GM19035 (cell line): ENCODE measurements around the gene KLHL20.
A peak's percentile ranks its signal among the peaks of the same experiment; 100 is the strongest.
"Not testable (repeated sequence)": the region's sequence is repeated elsewhere in the genome, so short reads cannot be mapped to it uniquely, and the experiment has no call there.

Experiments used
- ATAC-seq: cut with Tn5 transposase; IDR thresholded peaks from one replicate; pipeline ENCODE4 v1.9.1; 2021; ENCODE audit not compliant: unreplicated experiment

KLHL20 gene

GRCh38 chr1:173714759-173715537, at the start of gene KLHL20:
TSS of gene KLHL20 (plus strand) at chr1:173714981. CDS start at chr1:173716044, 1,063 bp downstream.
- ATAC-seq = peak; percentile 96

- ATAC-seq = no peak
These were observed 48.1 kb upstream of the KLHL20 start for GRCh38 chr1:173666646-173667045.

- no peak for ATAC-seq
These were observed 45.3 kb upstream of the KLHL20 start, which contains the start of gene ANKRD45 for GRCh38 chr1:173669491-173669941. TSS of gene ANKRD45 (minus strand) at chr1:173669851. CDS start at chr1:173659418, 10,433 bp downstream.

GRCh38 chr1:173674496-173674895, 40.3 kb upstream of the KLHL20 start:
- ATAC-seq = not testable (repeated sequence)

GRCh38 chr1:173680152-173680551, 34.6 kb upstream of the KLHL20 start:
- not testable (repeated sequence) for ATAC-seq

- ATAC-seq = no peak
These were observed 32.6 kb upstream of the KLHL20 start for GRCh38 chr1:173682184-173682583.

GRCh38 chr1:173683838-173684237, 30.9 kb upstream of the KLHL20 start:
- ATAC-seq = not testable (repeated sequence)

- not testable (repeated sequence) for ATAC-seq
These were observed 29.7 kb upstream of the KLHL20 start for GRCh38 chr1:173685121-173685520.

- no peak for ATAC-seq
These were observed 26.5 kb upstream of the KLHL20 start for GRCh38 chr1:173688300-173688699.

GRCh38 chr1:173693238-173693637, 21.5 kb upstream of the KLHL20 start:
- no peak for ATAC-seq

- ATAC-seq = not testable (repeated sequence)
These were observed 13.5 kb upstream of the KLHL20 start for GRCh38 chr1:173701299-173701698.

- ATAC-seq = no peak
These were observed 12.0 kb upstream of the KLHL20 start for GRCh38 chr1:173702736-173703135.

- no peak for ATAC-seq
These were observed 9.7 kb upstream of the KLHL20 start for GRCh38 chr1:173705117-173705516.

- no peak for ATAC-seq
These were observed 6.0 kb upstream of the KLHL20 start for GRCh38 chr1:173708787-173709186.

- no peak for ATAC-seq
These were observed 381 bp upstream of the KLHL20 start for GRCh38 chr1:173714441-173714758.

GRCh38 chr1:173715538-173715844, 710 bp downstream of the KLHL20 start:
- ATAC-seq = no peak

GRCh38 chr1:173717238-173717637, 2.5 kb downstream of the KLHL20 start:
- ATAC-seq = no peak

- ATAC-seq = not testable (repeated sequence)
These were observed 16.6 kb downstream of the KLHL20 start for GRCh38 chr1:173731331-173731730.

GRCh38 chr1:173733912-173734311, 19.1 kb downstream of the KLHL20 start:
- no peak for ATAC-seq

GRCh38 chr1:173736104-173736503, 21.3 kb downstream of the KLHL20 start:
- not testable (repeated sequence) for ATAC-seq

- no peak for ATAC-seq
These were observed 27.6 kb downstream of the KLHL20 start for GRCh38 chr1:173742203-173742886.

- no peak for ATAC-seq
These were observed 29.9 kb downstream of the KLHL20 start for GRCh38 chr1:173744651-173745050.
